Subcutaneous adipose tissue (tissue), 4 donors: Measurements from ENCODE around the gene TMEM269. TPM values are rescaled to one million over a fixed set of nuclear protein-coding genes. Genes with fewer than 3 reads are reported as not detected.

Source experiments
- CTCF ChIP-seq: fragments of 450-650 bp; IDR thresholded peaks from one replicate; pipeline ENCODE4 v1.5.1; 2016; ENCODE audit warnings: low read depth, mild to moderate bottlenecking, control low read depth, antibody characterized with exemption, moderate library complexity
- total RNA-seq, 4 donors: library from RNA; depleted of rRNA; stranded (reverse); fragments of >200 nt; gene quantifications; one replicate each; pipeline ENCODE4 v1.1.0, GENCODE V29; 2016

The TMEM269 gene
- total RNA-seq, 4 donors from 2014 or later = 0.51 TPM; not detected in 3

- TF ChIP-seq CTCF = no peak
Observed at GRCh38 chr1:42737986-42738677, 46.7 kb upstream of the TMEM269 start.

DNA sequence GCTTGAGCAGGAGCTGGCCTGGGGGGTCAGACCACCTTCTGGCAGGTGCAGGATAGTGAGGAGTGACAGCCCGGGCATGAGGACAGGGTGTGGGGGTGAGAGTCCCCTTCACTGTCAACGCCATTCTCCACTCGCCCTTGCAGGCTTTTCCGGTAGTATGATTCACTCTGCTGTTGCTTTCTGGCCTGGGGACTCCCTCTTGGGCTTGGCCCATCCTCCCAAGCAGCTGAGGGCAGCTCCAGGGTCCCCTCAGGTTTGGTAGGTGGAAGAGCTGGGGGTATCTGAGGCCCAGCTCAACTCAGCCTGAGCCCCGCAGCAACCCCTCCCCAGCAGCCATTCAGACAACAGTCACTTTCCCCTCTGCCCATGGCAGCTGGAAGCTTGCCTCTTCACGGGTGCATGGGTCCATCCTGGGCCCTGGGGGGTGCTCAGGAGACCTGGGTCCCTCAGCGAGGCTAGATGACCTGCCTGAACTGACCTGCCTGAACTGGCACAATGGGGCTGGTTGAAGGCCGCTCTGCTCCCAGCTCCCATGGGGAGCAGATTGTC, 46.0 kb upstream of the TMEM269 start:
- no peak for TF ChIP-seq CTCF

GRCh38 chr1:42739753-42740700, 44.8 kb upstream of the TMEM269 start, which contains the start of gene CLDN19:
Gene CLDN19 (minus strand): TSS chr1:42740236. CDS start chr1:42740063, 173 bp downstream.
- no peak for TF ChIP-seq CTCF

GRCh38 chr1:42740851-42741580, 43.8 kb upstream of the TMEM269 start:
- TF ChIP-seq CTCF = no peak

DNA sequence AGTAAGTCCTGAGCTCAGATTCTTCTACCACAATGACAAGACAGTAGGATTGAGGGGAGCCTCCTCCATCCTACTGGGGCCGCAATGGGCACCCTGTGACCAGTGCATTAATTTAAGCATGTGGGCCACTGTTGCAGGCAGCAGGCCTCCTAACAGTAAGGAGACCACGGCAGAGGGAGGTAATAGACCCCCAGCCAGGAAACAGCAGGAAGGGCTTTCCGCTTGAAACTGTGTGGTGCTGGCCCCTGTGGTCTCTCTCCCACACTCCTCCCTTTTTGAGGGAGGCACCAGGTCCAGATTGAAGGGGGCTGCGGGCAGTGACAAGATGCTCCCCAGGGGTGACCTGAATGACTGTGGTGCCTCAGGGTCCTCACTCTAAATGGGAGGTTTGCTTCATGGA, 43.1 kb upstream of the TMEM269 start:
- no peak for TF ChIP-seq CTCF

GRCh38 chr1:42742141-42742540, 42.6 kb upstream of the TMEM269 start:
- no peak for TF ChIP-seq CTCF
